GM19025 (cell line): ENCODE data around the gene RAB11FIP4.

Experiments
- ATAC-seq: cut with Tn5 transposase; IDR thresholded peaks from one replicate; pipeline ENCODE4 v1.9.1; 2021; ENCODE audit warnings: mild to moderate bottlenecking, low read depth, moderate library complexity; ENCODE audit not compliant: unreplicated experiment

Gene RAB11FIP4

GRCh38 chr17:31580316-31580705, 188.8 kb downstream of the RAB11FIP4 start:
- ATAC-seq = no peak

GRCh38 chr17:31580706-31581490, 189.4 kb downstream of the RAB11FIP4 start:
- no peak for ATAC-seq

GRCh38 chr17:31581491-31581890, 190.0 kb downstream of the RAB11FIP4 start:
- ATAC-seq = no peak

GRCh38 chr17:31582151-31582907, 190.9 kb downstream of the RAB11FIP4 start:
- no peak for ATAC-seq

GRCh38 chr17:31583772-31584356, 192.4 kb downstream of the RAB11FIP4 start:
- no peak for ATAC-seq

GRCh38 chr17:31584438-31585279, 193.2 kb downstream of the RAB11FIP4 start:
- ATAC-seq = no peak

GRCh38 chr17:31585280-31585630, 193.8 kb downstream of the RAB11FIP4 start:
- no peak for ATAC-seq

GRCh38 chr17:31586946-31587345, 195.5 kb downstream of the RAB11FIP4 start:
- ATAC-seq = no peak

- ATAC-seq = no peak
Observed at GRCh38 chr17:31587462-31587861, 196.0 kb downstream of the RAB11FIP4 start.
